Activated CD4-positive, alpha-beta memory T cell treated with anti-CD3 and anti-CD28 coated beads, Interleukin-2, amount 10 ng/mL, durations not matched to agents 7 days and 5 days (primary cell): ENCODE measurements around the gene SLX4IP. TPM values are rescaled to one million over a fixed set of nuclear protein-coding genes. Genes with fewer than 3 reads are reported as not detected.

Experiments used
- CTCF ChIA-PET: fragments of 350-600 bp; sonication (Branson Sonifier 250); formaldehyde crosslinking; loops from one replicate; lab custom pipeline; 2021; ENCODE audit warnings: antibody characterized with exemption, inconsistent platforms; lab: Charles Lee
- POLR2A ChIA-PET: fragments of 350-600 bp; sonication (Branson Sonifier 250); formaldehyde crosslinking; loops from one replicate; lab custom pipeline; 2021; ENCODE audit warnings: antibody characterized with exemption; lab: Charles Lee
- DNase-seq: peaks from one replicate; pipeline ENCODE4 v3.0.0-alpha.2; 2020
- H3K27ac Mint-ChIP-seq: one replicate; pipeline ENCODE4 v1.8.0; 2021; ENCODE audit warnings: mild to moderate bottlenecking, mixed read lengths
- H3K27me3 Mint-ChIP-seq: one replicate; pipeline ENCODE4 v1.8.0; 2021; ENCODE audit warnings: mixed read lengths
- H3K36me3 Mint-ChIP-seq: one replicate; pipeline ENCODE4 v1.8.0; 2021; ENCODE audit warnings: low read depth, mixed read lengths
- H3K4me1 Mint-ChIP-seq: one replicate; pipeline ENCODE4 v1.8.0; 2021; ENCODE audit warnings: mixed read lengths
- H3K4me3 Mint-ChIP-seq: one replicate; pipeline ENCODE4 v1.8.0; 2021; ENCODE audit warnings: mild to moderate bottlenecking, mixed read lengths
- H3K9me3 Mint-ChIP-seq: one replicate; pipeline ENCODE4 v1.8.0; 2021; ENCODE audit warnings: mixed read lengths
- total RNA-seq, 2 experiments: library from RNA; stranded (reverse); gene quantifications; one replicate each; pipeline ENCODE4 v1.2.3, GENCODE V29; 2021

Gene SLX4IP
- total RNA-seq, 2 experiments from 2014 or later: 6.2 TPM

DNA sequence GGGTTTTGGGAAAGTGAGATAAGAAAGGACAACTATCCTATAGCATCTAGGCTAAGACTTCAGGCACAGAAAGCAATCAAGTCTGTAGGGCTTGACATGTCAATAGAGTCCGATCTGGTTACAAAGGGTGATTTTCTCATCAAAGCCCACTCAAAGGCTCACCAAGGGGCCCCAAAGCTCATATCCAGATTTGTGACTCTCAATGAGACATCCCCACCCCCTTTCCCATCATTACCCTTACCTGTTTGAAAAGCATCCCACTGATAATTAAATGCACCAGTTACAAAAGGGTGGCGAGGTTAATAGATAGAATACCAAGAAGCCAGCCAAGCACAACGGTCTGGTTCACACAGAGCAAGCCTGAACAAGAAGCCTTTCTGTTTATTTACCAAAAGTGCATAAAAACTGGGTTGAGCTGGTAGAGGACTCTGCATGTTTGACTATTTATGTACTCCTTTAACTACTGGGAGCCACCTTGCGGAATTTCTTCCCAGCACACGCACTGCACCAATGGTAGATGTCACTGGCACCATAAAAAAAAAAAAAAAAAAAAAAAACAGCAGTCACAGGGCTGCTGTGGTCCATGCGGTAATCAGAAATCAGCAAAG lies 232.6 kb downstream of the SLX4IP start:
- ChIA-PET CTCF (no interaction called here), POLR2A (no interaction called here)
- no peaks in the 10 kb centered on the region for H3K9me3 Mint-ChIP-seq
- H3K27ac Mint-ChIP-seq: no peak overlapping the region
- no peak for DNase-seq
- H3K4me1 Mint-ChIP-seq: peaks cover 22% of the 10 kb centered on the region
- peaks cover 65% of the 10 kb centered on the region for H3K27me3 Mint-ChIP-seq
- H3K36me3 Mint-ChIP-seq: no peaks in the 10 kb centered on the region
- H3K4me3 Mint-ChIP-seq: no peak overlapping the region

DNA sequence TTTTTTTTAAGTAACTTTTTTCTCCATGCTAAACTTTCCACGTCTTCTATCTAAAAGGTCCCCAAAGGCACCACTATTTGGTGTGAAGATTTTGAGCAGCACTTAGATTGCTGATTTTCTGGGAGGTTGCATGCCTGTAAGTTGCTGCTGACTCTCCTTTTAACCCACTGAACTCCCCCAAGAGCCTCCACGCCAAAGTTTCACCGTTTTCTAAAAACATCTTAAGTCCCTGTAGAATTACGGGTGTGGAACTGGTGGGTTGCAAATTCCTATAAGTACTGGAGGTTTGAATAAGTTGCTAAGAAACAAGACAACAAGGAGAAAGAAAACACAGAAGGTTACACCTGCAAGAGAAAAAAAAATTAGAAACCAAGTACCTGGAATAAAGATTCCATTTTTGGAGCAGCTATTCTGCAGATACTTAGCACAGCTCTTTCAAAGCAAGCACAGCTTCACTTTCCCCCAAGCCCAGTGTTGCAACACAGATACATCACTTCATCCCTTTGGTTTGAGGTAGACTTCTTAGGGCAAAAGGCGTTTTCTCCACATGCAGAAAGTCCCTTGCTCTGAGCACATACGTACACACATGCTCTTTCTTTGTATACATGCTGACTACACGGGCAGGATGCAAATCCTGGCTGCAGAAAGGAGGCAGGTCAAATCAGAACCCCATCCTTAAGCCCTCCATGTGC lies 233.7 kb downstream of the SLX4IP start:
- Mint-ChIP-seq H3K27me3 (peaks cover 62% of the 10 kb centered on the region), H3K9me3 (no peaks in the 10 kb centered on the region), H3K27ac (no peak overlapping the region), H3K4me3 (no peak overlapping the region), H3K36me3 (no peaks in the 10 kb centered on the region), H3K4me1 (peaks cover 29% of the 10 kb centered on the region)
- ChIA-PET CTCF (no interaction called here), POLR2A (no interaction called here)
- no peak for DNase-seq

GRCh38 chr20:10669843-10670446 lies 234.8 kb downstream of the SLX4IP start:
- Mint-ChIP-seq H3K9me3 (no peaks in the 10 kb centered on the region), H3K36me3 (no peaks in the 10 kb centered on the region), H3K4me1 (peaks cover 31% of the 10 kb centered on the region), H3K27me3 (peaks cover 58% of the 10 kb centered on the region), H3K27ac (no peak overlapping the region), H3K4me3 (no peak overlapping the region)
- no peak for DNase-seq
- ChIA-PET POLR2A (no interaction called here), CTCF (interaction anchor here (0.7 kb wide), 1 partner anchor 21 kb away, joined by 4 read pairs; no protein-coding TSS in a partner anchor)

- Mint-ChIP-seq H3K4me1 (peaks cover 34% of the 10 kb centered on the region), H3K9me3 (no peaks in the 10 kb centered on the region), H3K4me3 (no peak overlapping the region), H3K27me3 (peaks cover 62% of the 10 kb centered on the region), H3K27ac (no peak overlapping the region), H3K36me3 (no peaks in the 10 kb centered on the region)
- CTCF ChIA-PET: interaction anchor here (0.6 to 1.2 kb wide), 4 partner anchors 114 to 244 kb away, joined by 3 to 4 read pairs (median 3); no protein-coding TSS in a partner anchor
- DNase-seq: no peak
- POLR2A ChIA-PET: no interaction called here
Measured at GRCh38 chr20:10670501-10671220, 235.6 kb downstream of the SLX4IP start.

GRCh38 chr20:10671221-10671918 lies 236.3 kb downstream of the SLX4IP start:
- Mint-ChIP-seq H3K9me3 (no peaks in the 10 kb centered on the region), H3K27me3 (peaks cover 63% of the 10 kb centered on the region), H3K4me3 (no peak overlapping the region), H3K27ac (no peak overlapping the region), H3K36me3 (no peaks in the 10 kb centered on the region), H3K4me1 (peaks cover 34% of the 10 kb centered on the region)
- ChIA-PET CTCF (interaction anchor here (0.6 to 1.2 kb wide), 4 partner anchors 115 to 245 kb away, joined by 3 to 4 read pairs (median 3); no protein-coding TSS in a partner anchor), POLR2A (no interaction called here)
- peak; percentile 45 for DNase-seq

GRCh38 chr20:10671919-10672623 lies 237.0 kb downstream of the SLX4IP start:
- no peaks in the 10 kb centered on the region for H3K9me3 Mint-ChIP-seq
- POLR2A ChIA-PET: no interaction called here
- H3K4me1 Mint-ChIP-seq: peaks cover 34% of the 10 kb centered on the region
- no peak overlapping the region for H3K27ac Mint-ChIP-seq
- DNase-seq: peak; percentile 21
- H3K27me3 Mint-ChIP-seq: peaks cover 70% of the 10 kb centered on the region
- peak overlapping the region; percentile 70 for H3K4me3 Mint-ChIP-seq
- CTCF ChIA-PET: interaction anchor here (1.2 kb wide), 3 partner anchors 115 to 246 kb away, joined by 3 to 4 read pairs (median 3); no protein-coding TSS in a partner anchor
- H3K36me3 Mint-ChIP-seq: no peaks in the 10 kb centered on the region

GRCh38 chr20:10672624-10673127 lies 237.6 kb downstream of the SLX4IP start:
- peaks cover 34% of the 10 kb centered on the region for H3K4me1 Mint-ChIP-seq
- CTCF ChIA-PET: no interaction called here

DNA sequence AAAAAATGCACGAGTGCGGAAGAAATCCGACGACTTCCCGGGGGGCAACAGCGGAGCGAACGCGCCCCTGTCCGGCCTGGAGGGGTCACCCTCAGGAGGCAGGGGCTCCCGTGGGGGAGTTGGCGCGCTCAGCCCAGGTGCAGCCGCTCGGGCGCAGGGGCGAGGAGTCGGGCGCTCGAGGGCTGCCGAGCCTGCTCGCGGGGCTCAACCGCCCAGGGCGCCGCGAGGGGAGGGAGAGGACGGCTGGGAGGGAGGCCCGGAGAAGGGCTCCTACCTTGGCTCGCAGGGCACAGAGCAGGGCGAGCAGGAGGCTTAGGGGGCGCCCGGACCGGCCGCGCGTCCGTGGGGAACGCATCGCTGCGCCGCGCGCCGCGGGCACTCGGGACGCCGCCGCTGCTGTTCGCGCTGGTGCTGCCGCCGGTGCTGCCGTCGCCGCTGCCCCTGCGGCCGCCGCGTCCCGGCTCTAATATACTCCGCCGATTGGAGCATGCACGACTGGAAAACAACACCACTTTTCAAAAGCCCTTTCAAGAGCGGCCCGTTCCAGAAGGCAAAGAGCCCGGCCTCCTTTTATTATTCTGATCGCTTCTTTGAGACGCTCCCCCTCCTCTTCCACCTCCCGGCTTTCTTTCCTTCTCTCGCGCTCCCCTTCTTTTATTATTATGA lies 238.2 kb downstream of the SLX4IP start:
- POLR2A ChIA-PET: interaction anchor here (1.3 to 3.3 kb wide), 2 partner anchors 237 to 239 kb away, joined by 3 to 13 read pairs; partner anchors contain the start of genes MKKS and SLX4IP

More at GRCh38 chr20:10672624-10673127, 237.6 kb downstream of the SLX4IP start:
- H3K27ac Mint-ChIP-seq: no peak overlapping the region
- H3K36me3 Mint-ChIP-seq: no peaks in the 10 kb centered on the region
- POLR2A ChIA-PET: interaction anchor here (3.3 kb wide), 1 partner anchor 238 kb away, joined by 13 read pairs; the partner anchor contains the start of genes MKKS and SLX4IP
- peak overlapping the region; percentile 70 for H3K4me3 Mint-ChIP-seq
- peak; percentile 59 for DNase-seq
- no peaks in the 10 kb centered on the region for H3K9me3 Mint-ChIP-seq
- H3K27me3 Mint-ChIP-seq: peaks cover 71% of the 10 kb centered on the region

DNA sequence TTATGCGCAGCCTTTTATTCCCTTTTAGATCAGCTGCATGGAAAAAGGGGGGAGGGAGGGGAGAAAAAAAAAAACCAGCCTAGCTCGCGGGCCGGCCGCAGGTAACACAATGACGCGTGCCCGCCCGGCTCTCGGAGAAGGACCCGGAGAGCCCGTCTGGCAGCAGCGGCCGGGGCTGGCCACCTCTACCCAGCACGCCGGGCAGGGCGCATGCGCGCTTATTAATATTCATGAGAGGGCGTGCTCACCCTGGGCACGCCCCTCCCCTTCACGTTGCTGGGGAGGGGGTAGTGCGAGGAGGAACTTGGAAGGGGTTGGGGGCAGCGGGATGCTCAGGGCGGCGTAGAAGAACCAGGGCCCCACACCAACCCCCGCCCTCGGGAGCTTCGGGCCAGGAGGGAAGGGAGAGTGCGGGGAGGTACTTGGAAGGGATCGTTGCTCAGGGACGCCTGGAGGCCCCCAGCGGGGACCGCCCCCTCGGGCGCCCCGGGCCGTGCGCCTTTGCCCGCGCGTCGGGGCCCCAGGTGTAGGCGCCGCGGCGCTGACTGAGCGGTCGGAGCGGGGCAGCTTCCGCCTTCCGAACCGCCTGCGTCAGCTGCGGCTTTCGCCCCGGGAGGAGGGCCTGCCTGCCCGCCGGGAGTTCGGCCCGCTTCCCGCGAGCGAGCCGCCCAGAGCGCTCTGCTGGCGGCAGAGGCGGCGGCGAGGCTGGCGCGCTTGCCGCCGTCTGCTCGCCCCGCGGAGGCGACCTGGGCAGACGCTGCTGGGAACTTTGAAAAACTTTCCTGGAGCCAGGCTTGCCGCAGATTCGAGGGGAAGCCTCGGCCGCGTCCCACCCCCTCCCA lies 239.0 kb downstream of the SLX4IP start, which contains the start of gene JAG1:
Gene JAG1 (minus strand): TSS at position 158 of the 842 bp plus-strand sequence. CDS start 469 bp downstream, outside the sequence.
- H3K4me1 Mint-ChIP-seq: peaks cover 34% of the 10 kb centered on the region
- ChIA-PET POLR2A (interaction anchor here (1.3 to 3.3 kb wide), 2 partner anchors 238 to 240 kb away, joined by 3 to 13 read pairs; partner anchors contain the start of genes MKKS and SLX4IP), CTCF (interaction anchor here (0.7 to 1.6 kb wide), 3 partner anchors 9 to 240 kb away, joined by 3 to 6 read pairs (median 3); partner anchors contain the start of gene MKKS)
- no peaks in the 10 kb centered on the region for H3K9me3 Mint-ChIP-seq
- peak within 1 kb of the TSS; percentile 84 for H3K4me3 Mint-ChIP-seq
- H3K36me3 Mint-ChIP-seq: no peaks in the 10 kb centered on the region
- peaks cover 74% of the 10 kb centered on the region for H3K27me3 Mint-ChIP-seq
- peak; percentile 75 for DNase-seq
- no peak within 1 kb of the TSS for H3K27ac Mint-ChIP-seq

More for the DNA sequence above, 238.2 kb downstream of the SLX4IP start:
- Mint-ChIP-seq H3K4me1 (peaks cover 34% of the 10 kb centered on the region), H3K4me3 (peak overlapping the region; percentile 84), H3K9me3 (no peaks in the 10 kb centered on the region), H3K36me3 (no peaks in the 10 kb centered on the region), H3K27ac (no peak overlapping the region), H3K27me3 (peaks cover 72% of the 10 kb centered on the region)
- peak; percentile 21 for DNase-seq
- CTCF ChIA-PET: no interaction called here
